ENCODE data around the gene AGO4. TPM values are rescaled to one million over a fixed set of nuclear protein-coding genes. Genes with fewer than 3 reads are reported as not detected.

Gene AGO4
- total RNA-seq, 2 experiments from 2014 or later: 6.5 to 18.6 TPM

- Histone ChIP-seq H2AFZ (ENCODE audit: low read length) (no peak overlapping the region), H3K9me2 (ENCODE audit: insufficient read depth, low read length) (no peaks in the 10 kb centered on the region), H3K4me3 (ENCODE audit: low read depth, low read length, poor library complexity, severe bottlenecking) (no peak overlapping the region), H3K27ac (ENCODE audit: low read depth, low read length, poor library complexity, severe bottlenecking) (no peak overlapping the region), H3K36me3 (ENCODE audit: insufficient read depth, low read length) (peaks cover 6% of the 10 kb centered on the region; the same call in 1 of the 2 replicates), H3K4me1 (ENCODE audit: insufficient read depth, low read length, poor library complexity, severe bottlenecking) (no peaks in the 10 kb centered on the region), H3K4me2 (ENCODE audit: low read length) (no peak overlapping the region), H3K79me2 (ENCODE audit: insufficient read depth, low read depth, low read length) (no peaks in the 10 kb centered on the region), H4K20me1 (ENCODE audit: insufficient read depth, low read length) (no peaks in the 10 kb centered on the region), H3K9me3 (ENCODE audit: low read length) (no peaks in the 10 kb centered on the region)
- TF ChIP-seq EZH2phosphoT487 (IDR thresholded peaks at IDR 0.05; ENCODE audit: borderline replicate concordance, low read depth, low read length) (no peak), CTCF (conservative IDR thresholded peaks at IDR 0.05; ENCODE audit: low read length) (no peak)
- ChIA-PET CTCF (ENCODE audit: unreplicated experiment) (interaction anchor here (0.6 kb wide), 1 partner anchor 662 kb away, joined by 3 read pairs; no protein-coding TSS in a partner anchor), POLR2A (interaction anchor here (0.5 to 1.9 kb wide), 5 partner anchors 9 to 124 kb away, joined by 3 to 4 read pairs (median 3); no protein-coding TSS in a partner anchor)
- intact Hi-C loops (cut with micrococcal nuclease; ENCODE audit: unreplicated experiment): no loop called here
- no TSS peak for BruUV-seq (replicated peaks)
- DNase-seq (ENCODE audit: low spot score): no peak
These were observed 24.6 kb downstream of the AGO4 start for GRCh38 chr1:35832276-35832905.

GRCh38 chr1:35833395-35833794, 25.6 kb downstream of the AGO4 start:
- Histone ChIP-seq H3K27ac (ENCODE audit: low read depth, low read length, poor library complexity, severe bottlenecking) (no peak overlapping the region), H3K4me2 (ENCODE audit: low read length) (no peak overlapping the region), H4K20me1 (ENCODE audit: insufficient read depth, low read length) (no peaks in the 10 kb centered on the region), H3K9me3 (ENCODE audit: low read length) (no peaks in the 10 kb centered on the region), H2AFZ (ENCODE audit: low read length) (no peak overlapping the region), H3K36me3 (ENCODE audit: insufficient read depth, low read length) (peaks cover 6% of the 10 kb centered on the region; the same call in 1 of the 2 replicates), H3K9me2 (ENCODE audit: insufficient read depth, low read length) (no peaks in the 10 kb centered on the region), H3K79me2 (ENCODE audit: insufficient read depth, low read depth, low read length) (no peaks in the 10 kb centered on the region), H3K4me1 (ENCODE audit: insufficient read depth, low read length, poor library complexity, severe bottlenecking) (no peaks in the 10 kb centered on the region), H3K4me3 (ENCODE audit: low read depth, low read length, poor library complexity, severe bottlenecking) (no peak overlapping the region)
- TF ChIP-seq EZH2phosphoT487 (IDR thresholded peaks at IDR 0.05; ENCODE audit: borderline replicate concordance, low read depth, low read length) (no peak), CTCF (conservative IDR thresholded peaks at IDR 0.05; ENCODE audit: low read length) (no peak)
- DNase-seq (ENCODE audit: low spot score): no peak
- CTCF ChIA-PET (ENCODE audit: unreplicated experiment): no interaction called here
- BruUV-seq (replicated peaks): no TSS peak
- POLR2A ChIA-PET: interaction anchor here (0.9 to 1.9 kb wide), 2 partner anchors 14 to 17 kb away, joined by 4 to 6 read pairs; no protein-coding TSS in a partner anchor
- intact Hi-C loops (cut with micrococcal nuclease; ENCODE audit: unreplicated experiment): no loop called here

GRCh38 chr1:35834218-35834617, 26.4 kb downstream of the AGO4 start:
- intact Hi-C loops (cut with micrococcal nuclease; ENCODE audit: unreplicated experiment): no loop called here
- DNase-seq (ENCODE audit: low spot score): no peak
- no peaks in the 10 kb centered on the region for H4K20me1 ChIP-seq (ENCODE audit: insufficient read depth, low read length)
- BruUV-seq (replicated peaks): no TSS peak
- no peaks in the 10 kb centered on the region for H3K9me2 ChIP-seq (ENCODE audit: insufficient read depth, low read length)
- no peak overlapping the region for H3K4me3 ChIP-seq (ENCODE audit: low read depth, low read length, poor library complexity, severe bottlenecking)
- H3K4me1 ChIP-seq (ENCODE audit: insufficient read depth, low read length, poor library complexity, severe bottlenecking): no peaks in the 10 kb centered on the region
- no peak overlapping the region for H2AFZ ChIP-seq (ENCODE audit: low read length)
- ChIA-PET POLR2A (interaction anchor here (0.9 kb wide), 1 partner anchor 15 kb away, joined by 6 read pairs; no protein-coding TSS in a partner anchor), CTCF (ENCODE audit: unreplicated experiment) (no interaction called here)
- H3K79me2 ChIP-seq (ENCODE audit: insufficient read depth, low read depth, low read length): no peaks in the 10 kb centered on the region
- H3K36me3 ChIP-seq (ENCODE audit: insufficient read depth, low read length): peaks cover 6% of the 10 kb centered on the region; the same call in 1 of the 2 replicates
- H3K4me2 ChIP-seq (ENCODE audit: low read length): no peak overlapping the region
- no peak overlapping the region for H3K27ac ChIP-seq (ENCODE audit: low read depth, low read length, poor library complexity, severe bottlenecking)
- H3K9me3 ChIP-seq (ENCODE audit: low read length): no peaks in the 10 kb centered on the region
- TF ChIP-seq EZH2phosphoT487 (IDR thresholded peaks at IDR 0.05; ENCODE audit: borderline replicate concordance, low read depth, low read length): no peak
- TF ChIP-seq CTCF (conservative IDR thresholded peaks at IDR 0.05; ENCODE audit: low read length): no peak

Measured in OCI-LY7 (cell line).